Kidney capillary endothelial cell (primary cell): Measurements from ENCODE around the gene RNGTT.
"Not testable (repeated sequence)": the region's sequence is repeated elsewhere in the genome, so short reads cannot be mapped to it uniquely, and the experiment has no call there.

Source experiments
- DNase-seq: peaks from one replicate; pipeline ENCODE4 v3.0.0-alpha.2; 2018; ENCODE audit warnings: low spot score

The RNGTT gene

DNA sequence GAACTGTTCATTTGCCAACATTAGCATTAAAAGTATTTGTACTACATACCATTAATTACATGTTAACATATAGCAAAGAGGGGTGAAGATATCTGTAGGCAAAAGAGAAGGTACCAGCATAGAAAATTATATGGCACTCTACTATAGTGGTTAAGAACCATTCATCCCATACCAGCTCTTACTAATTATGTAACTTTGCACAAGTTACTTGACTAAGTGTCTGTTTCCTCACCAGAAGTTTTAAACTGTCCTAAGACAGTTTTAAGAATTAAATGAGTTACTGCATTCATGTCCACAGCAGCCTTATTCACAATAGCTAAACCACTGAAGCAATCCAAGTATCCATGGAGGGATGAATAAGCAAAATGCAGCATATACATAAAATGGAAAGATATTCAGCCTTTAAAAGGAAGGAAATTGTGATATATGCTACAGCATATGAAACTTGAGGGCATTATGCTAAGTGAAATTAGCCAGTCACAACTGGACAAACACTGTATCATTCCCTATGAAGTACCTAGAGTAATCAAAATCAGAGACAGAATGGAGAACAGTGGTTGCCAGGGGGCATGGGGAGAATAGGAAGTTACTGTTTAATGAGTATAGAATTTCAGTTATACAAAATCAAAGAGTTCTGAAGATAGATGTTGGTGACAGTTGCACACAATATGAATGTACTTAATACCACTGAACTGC lies 98.9 kb downstream of the RNGTT start:
- DNase-seq: no peak

GRCh38 chr6:88860310-88860709 lies 103.1 kb downstream of the RNGTT start:
- DNase-seq: no peak

DNA sequence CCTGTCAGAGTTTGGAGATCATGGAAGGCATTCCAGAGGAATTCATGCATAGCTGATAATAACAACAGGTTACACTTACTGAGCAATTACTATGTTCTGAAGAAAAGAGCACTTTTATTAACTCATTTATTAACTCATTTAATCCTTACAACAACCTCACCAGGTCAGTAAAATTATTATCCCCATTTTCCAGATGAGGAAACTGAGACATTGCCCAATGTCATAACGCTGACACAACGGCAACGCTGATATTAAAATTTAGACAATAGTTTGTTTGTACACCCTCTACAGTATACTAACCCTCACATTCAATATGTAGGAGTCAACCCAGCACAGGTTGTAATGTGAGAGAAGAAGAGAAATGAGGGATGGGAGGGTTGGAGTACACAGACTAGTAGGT lies 105.0 kb downstream of the RNGTT start:
- DNase-seq: no peak

DNA sequence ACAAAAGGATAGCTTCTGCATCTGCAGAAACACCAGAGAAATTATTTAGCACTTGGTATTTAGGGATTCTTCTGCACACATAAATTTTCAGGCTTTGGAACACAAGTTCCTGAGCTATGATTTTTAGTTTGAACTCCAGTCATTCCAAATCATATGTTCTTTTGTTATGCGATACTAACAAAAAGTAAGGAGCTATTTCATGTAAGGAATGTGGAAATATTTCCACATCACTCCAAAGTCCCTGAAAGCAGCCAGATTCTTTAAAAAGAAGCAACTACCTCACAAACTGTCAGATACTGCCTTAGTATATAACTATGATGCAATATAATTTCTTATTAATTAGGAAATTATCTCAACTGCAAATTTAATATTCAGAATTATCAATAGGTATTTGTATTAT lies 106.9 kb downstream of the RNGTT start:
- no peak for DNase-seq

DNA sequence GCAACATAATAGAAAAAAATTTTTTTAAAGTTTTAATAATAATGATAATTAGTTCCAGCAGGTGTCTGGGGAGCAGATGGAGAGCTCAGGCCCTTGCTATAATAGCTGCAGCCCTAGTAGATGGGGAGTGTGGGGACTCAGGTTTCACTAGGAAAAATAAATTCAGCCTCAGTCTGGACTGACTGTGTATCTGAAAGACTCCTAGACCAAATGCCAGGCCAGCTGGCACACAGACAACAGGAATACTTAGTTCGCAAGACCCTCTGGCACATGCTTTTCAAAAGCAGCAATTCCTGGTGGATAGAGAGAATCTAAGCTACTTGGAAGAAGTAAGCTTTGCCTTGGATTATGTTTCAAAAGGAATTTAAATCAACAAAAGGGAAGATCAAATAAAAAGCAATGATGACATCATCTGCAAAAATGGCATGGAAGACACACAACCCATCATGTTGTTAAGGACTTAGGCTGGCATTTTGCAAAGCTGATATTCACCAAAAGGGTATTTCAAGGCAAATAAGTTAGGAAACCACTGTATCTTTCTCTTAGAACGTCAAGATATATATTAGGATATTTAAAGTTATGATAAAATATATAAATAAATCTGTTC lies 107.8 kb downstream of the RNGTT start:
- no peak for DNase-seq

DNA sequence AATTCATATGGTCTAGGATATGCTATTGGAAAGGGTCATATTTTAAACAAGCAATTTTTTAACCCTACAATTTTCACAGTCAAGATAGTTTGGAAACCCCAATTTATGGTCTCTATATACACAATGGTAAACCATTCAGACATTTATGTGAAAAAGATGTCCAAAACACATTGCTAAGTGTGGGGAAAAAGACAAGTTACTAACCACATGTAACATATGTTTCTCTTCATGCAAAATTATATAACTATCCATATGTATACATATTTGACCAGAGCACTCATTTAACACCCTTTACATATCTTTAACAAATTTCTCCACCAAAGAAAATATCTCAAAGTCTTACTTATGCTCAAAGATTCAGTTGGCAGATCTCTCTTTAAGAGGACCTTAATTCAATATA lies 110.6 kb downstream of the RNGTT start:
- DNase-seq: no peak

GRCh38 chr6:88852000-88852399 lies 111.4 kb downstream of the RNGTT start:
- no peak for DNase-seq

- DNase-seq: no peak
Measured at GRCh38 chr6:88848870-88849269, 114.5 kb downstream of the RNGTT start.

DNA sequence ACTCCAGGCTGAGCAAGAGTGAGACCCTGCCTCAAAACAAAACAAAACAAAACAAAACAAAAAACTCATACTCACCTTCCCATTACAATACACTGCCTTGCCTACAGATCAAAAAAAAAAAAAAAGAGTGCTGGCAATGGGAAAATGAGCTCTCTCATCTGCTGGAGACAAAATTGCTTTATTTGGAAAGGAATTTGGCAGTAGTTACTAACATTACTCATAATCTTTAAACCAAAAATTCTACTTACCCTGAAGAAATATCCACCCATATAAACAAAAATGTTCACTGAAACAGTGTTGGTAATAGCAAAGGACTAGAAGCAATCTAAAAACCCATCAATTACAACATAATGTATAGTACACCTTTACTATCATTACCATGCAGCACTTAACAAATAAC lies 120.4 kb downstream of the RNGTT start:
- no peak for DNase-seq

DNA sequence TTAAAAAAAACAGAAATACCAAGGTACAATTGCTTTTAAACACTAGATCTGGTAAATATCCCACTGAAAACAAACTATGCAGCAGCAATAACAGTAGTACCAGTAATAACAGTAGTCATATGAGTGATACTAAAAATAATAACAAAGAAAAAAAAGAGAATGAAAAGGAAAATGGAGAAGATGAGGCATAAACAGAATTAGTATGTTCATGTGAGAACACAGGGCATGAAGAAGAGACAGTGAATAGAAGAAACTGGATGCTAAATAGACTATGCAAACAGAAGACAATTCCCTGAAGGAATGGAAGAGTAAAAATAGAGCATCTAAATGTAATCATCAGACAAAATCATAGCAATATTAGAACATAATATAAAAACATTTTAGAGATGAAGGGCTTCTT lies 121.1 kb downstream of the RNGTT start:
- DNase-seq: no peak

GRCh38 chr6:88840796-88841539 lies 122.5 kb downstream of the RNGTT start:
- DNase-seq: no peak

DNA sequence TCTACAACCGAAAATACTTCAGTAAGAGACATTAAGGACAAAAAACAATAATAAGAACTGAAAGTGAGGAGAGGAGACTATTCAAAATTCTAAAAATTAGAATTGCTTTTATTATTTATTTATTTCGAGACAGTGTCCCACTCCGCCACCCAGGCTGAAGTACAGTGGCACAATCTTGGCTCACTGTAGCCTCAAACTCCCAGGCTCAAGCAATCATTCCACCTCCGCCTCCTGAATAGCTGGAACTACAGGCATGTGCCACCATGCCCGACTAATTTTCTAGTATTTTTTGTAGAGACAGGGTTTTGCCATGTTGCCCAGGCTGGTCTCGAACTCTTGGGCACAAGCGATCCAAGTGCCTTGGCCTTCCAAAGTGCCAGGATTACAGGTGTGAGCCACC lies 123.1 kb downstream of the RNGTT start:
- DNase-seq: no peak

- DNase-seq: no peak
Measured at GRCh38 chr6:88839280-88839679, 124.1 kb downstream of the RNGTT start.

DNA sequence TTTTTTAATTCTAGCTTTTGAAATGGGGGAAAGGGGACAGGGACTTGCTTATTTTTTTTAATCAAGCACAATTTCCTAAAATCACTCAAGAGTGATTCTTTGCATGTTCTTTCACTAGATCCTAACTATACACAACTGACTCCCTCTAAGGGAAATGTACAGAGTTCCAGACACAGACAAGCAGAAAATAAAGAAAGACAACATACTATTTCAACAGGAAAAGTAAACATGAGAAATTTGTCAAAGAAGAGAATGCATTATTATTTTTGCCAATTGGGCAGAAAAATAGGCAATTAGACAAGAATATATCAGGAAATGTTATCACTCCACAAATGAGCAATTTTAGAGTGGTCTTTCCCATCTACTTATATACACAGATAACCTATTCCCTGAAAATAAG lies 128.2 kb downstream of the RNGTT start:
- no peak for DNase-seq

DNA sequence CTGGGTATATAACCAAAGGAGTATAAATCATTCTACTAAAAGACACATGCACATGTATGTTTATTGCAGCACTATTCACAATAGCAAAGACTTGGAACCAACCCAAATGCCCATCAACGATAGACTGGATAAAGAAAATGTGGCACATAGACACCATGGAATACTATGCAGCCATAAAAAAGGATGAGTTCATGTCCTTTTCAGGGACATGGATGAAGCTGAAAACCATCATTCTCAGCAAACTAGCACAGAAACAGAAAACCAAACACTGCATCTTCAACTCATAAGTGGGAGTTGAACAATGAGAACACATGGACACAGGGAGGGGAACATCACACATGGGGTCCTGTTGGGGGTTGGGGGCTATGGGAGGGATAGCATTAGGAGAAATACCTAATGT lies 130.3 kb downstream of the RNGTT start:
- DNase-seq: not testable (repeated sequence)

GRCh38 chr6:88827599-88827998 lies 135.8 kb downstream of the RNGTT start:
- DNase-seq: not testable (repeated sequence)

- no peak for DNase-seq
Measured at GRCh38 chr6:88825856-88826255, 137.6 kb downstream of the RNGTT start.

- no peak for DNase-seq
Measured at GRCh38 chr6:88823998-88824397, 139.4 kb downstream of the RNGTT start.

GRCh38 chr6:88815491-88815890 lies 147.9 kb downstream of the RNGTT start:
- peak; percentile 58 for DNase-seq

DNA sequence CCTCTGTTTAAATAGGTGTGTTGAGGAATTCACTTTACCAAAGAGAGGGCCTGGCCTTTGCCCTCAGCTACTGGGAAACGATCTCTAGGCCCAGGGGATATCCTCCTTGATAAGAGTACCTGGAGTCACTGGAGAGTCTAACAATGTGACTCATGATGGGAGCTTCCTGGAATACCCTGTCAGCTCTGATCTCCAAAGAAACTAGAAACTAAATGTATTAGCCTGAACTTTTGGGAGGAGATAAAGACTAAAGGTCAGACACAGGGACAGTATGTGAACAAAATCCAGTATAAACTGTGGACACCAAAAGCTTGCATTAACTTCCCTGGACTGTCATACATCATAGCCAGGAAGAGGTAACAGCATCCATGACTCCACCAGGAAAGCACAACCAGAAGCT lies 148.5 kb downstream of the RNGTT start:
- DNase-seq: peak; percentile 26

DNA sequence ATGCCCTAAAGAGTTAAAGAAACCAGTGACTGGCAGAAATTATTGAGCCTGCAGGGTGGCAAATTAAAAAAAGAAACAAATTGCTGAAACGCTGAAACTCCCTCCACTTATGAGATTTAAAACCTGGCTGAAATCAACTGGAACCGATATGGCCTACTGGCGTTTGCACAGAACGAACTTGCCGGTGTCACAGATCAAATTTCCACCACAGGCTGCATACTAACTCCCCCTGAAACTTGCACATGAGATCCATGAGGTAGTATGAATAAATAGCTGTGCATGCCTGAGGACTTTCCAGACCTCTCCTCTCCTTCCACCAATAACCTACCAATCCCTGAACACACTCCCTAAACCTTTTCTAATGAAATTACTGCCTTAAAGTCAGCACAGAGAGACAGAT lies 150.4 kb downstream of the RNGTT start:
- DNase-seq: no peak

GRCh38 chr6:88810701-88811100 lies 152.7 kb downstream of the RNGTT start:
- DNase-seq: no peak

DNA sequence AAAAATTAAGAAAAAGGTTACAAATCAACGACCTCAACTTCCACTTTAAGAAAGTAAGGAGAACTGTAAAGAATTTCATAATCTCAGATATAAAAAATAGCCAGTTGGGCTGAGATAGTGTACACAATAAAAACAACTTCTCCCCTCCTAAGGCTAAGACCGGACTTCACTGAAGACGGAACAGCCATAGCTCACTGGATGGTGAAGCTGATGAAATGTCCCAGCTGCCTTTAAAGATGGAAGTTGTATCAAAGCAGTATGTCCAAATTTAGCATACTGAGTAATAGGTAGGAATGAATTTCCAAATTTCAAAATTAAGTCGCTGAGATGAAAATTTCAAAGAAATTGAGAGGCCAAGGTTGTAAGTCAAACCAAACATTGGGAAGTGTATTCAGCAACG lies 153.3 kb downstream of the RNGTT start:
- DNase-seq: no peak
